HEK293 (cell line): ENCODE results near the gene ZNF573.

ENCODE experiments used
- CTCF ChIA-PET: fragments of 350-600 bp; formaldehyde crosslinking; extraction: SDS; loops from one replicate; lab custom pipeline; 2021; ENCODE audit warnings: antibody characterized with exemption; lab: Yijun Ruan, JAX
- POLR2A ChIA-PET: fragments of 300-600 bp; formaldehyde crosslinking; extraction: SDS; loops from one replicate; lab custom pipeline; 2020; ENCODE audit warnings: antibody characterized with exemption, inconsistent platforms; lab: Yijun Ruan, JAX
- H3K27ac ChIP-seq: fragments of 200-500 bp; sonication (Bioruptor generic); 2 replicates; pipeline ENCODE4 v1.5.1; 2014; ENCODE audit warnings: low read depth, low read length, control low read depth, inconsistent platforms; ENCODE audit errors: extremely low read depth
- H3K36me3 ChIP-seq, 2 experiments: fragments of 200-500 bp in 1 of 2; sonication (Bioruptor generic) in 1 of 2; 1 replicate in 1 of 2; 2 replicates in 1 of 2; pipeline ENCODE4 v1.5.1; 2014 to 2017; ENCODE audit warnings: inconsistent platforms in 2 of 2, low read length in 2 of 2; ENCODE audit not compliant: control insufficient read depth in 2 of 2, insufficient read depth in 1 of 2
- H3K4me1 ChIP-seq: fragments of 200-500 bp; sonication (Bioruptor generic); 2 replicates; pipeline ENCODE4 v1.5.1; 2014; ENCODE audit warnings: mild to moderate bottlenecking, low read length, inconsistent platforms; ENCODE audit not compliant: control insufficient read depth, insufficient read depth
- H3K4me3 ChIP-seq: 2 replicates; pipeline ENCODE4 v1.5.1; 2011; ENCODE audit warnings: low read depth, mild to moderate bottlenecking, control low read depth, low read length, moderate library complexity
- H3K9me3 ChIP-seq: fragments of 200-500 bp; sonication (Bioruptor generic); 2 replicates; pipeline ENCODE4 v1.5.1; 2014; ENCODE audit warnings: low read depth, low read length, inconsistent platforms; ENCODE audit not compliant: control insufficient read depth, insufficient read depth
- PRDM10 ChIP-seq: fragments of 450-650 bp; formaldehyde crosslinking; IDR thresholded peaks from 2 replicates; pipeline ENCODE4 v1.5.1; 2016; ENCODE audit warnings: missing biosample characterization, missing genetic modification characterization
- TRIM28 ChIP-seq: IDR thresholded peaks from 2 replicates; pipeline ENCODE4 v1.6.1; 2011; ENCODE audit warnings: low read length, control low read depth, borderline replicate concordance
- WT1 ChIP-seq: fragments of 450-650 bp; formaldehyde crosslinking; IDR thresholded peaks from 2 replicates; pipeline ENCODE4 v1.5.1; 2016; ENCODE audit warnings: missing biosample characterization, missing genetic modification characterization
- ZBTB10 ChIP-seq: fragments of 450-650 bp; formaldehyde crosslinking; IDR thresholded peaks from 2 replicates; pipeline ENCODE4 v1.5.1; 2016; ENCODE audit warnings: missing biosample characterization, missing genetic modification characterization
- ZBTB17 ChIP-seq: fragments of 450-650 bp; formaldehyde crosslinking; IDR thresholded peaks from 2 replicates; pipeline ENCODE4 v1.5.1; 2016; ENCODE audit warnings: missing biosample characterization, missing genetic modification characterization
- ZBTB20 ChIP-seq: fragments of 450-650 bp; formaldehyde crosslinking; IDR thresholded peaks from 2 replicates; pipeline ENCODE4 v1.5.1; 2016; ENCODE audit warnings: missing biosample characterization, missing genetic modification characterization
- ZBTB26 ChIP-seq: fragments of 450-650 bp; formaldehyde crosslinking; optimal IDR thresholded peaks from 2 replicates; pipeline ENCODE3; 2016; ENCODE audit warnings: missing biosample characterization, mild to moderate bottlenecking, missing genetic modification characterization
- ZBTB6 ChIP-seq: fragments of 450-650 bp; formaldehyde crosslinking; IDR thresholded peaks from 2 replicates; pipeline ENCODE4 v1.5.1; 2017; ENCODE audit warnings: missing biosample characterization, missing genetic modification characterization
- ZNF112 ChIP-seq: fragments of 450-650 bp; formaldehyde crosslinking; IDR thresholded peaks from 2 replicates; pipeline ENCODE4 v1.5.0; 2017; ENCODE audit warnings: missing biosample characterization, missing genetic modification characterization
- ZNF280C ChIP-seq: fragments of 450-650 bp; formaldehyde crosslinking; IDR thresholded peaks from 2 replicates; pipeline ENCODE4 v1.5.1; 2016; ENCODE audit warnings: missing biosample characterization, missing genetic modification characterization
- ZNF335 ChIP-seq: fragments of 450-650 bp; formaldehyde crosslinking; conservative IDR thresholded peaks from 2 replicates; pipeline ENCODE4 v1.5.1; 2016; ENCODE audit warnings: missing biosample characterization, missing genetic modification characterization
- ZNF660 ChIP-seq: fragments of 450-650 bp; IDR thresholded peaks from 2 replicates; pipeline ENCODE4 v1.5.1; 2018; ENCODE audit warnings: missing biosample characterization, mild to moderate bottlenecking, missing genetic modification characterization
- ZNF677 ChIP-seq: fragments of 450-650 bp; IDR thresholded peaks from 2 replicates; pipeline ENCODE4 v1.5.0; 2018; ENCODE audit warnings: missing biosample characterization, mild to moderate bottlenecking, missing genetic modification characterization, moderate library complexity
- ZNF747 ChIP-seq: fragments of 450-650 bp; formaldehyde crosslinking; IDR thresholded peaks from 2 replicates; pipeline ENCODE4 v1.5.1; 2016; ENCODE audit warnings: missing biosample characterization, missing genetic modification characterization

Gene ZNF573

GRCh38 chr19:37691881-37692504, 87.4 kb downstream of the ZNF573 start:
- TF ChIP-seq TRIM28 (no peak), ZNF112 (no peak), ZBTB26 (peak; percentile 19), ZNF660 (tag by site-specific recombination) (no peak), ZNF747 (tag by site-specific recombination) (no peak), ZNF280C (tag by site-specific recombination) (no peak), ZBTB17 (tag by site-specific recombination) (peak; percentile 30; the same call in 1 of the 2 replicates), ZBTB20 (peak; percentile 71), WT1 (tag by site-specific recombination) (peak; percentile 19; the same call in 1 of the 2 replicates), ZBTB10 (tag by site-specific recombination) (0 out of 2 replicates have a peak, but pooled peaks have one; percentile 22), PRDM10 (tag by site-specific recombination) (peak; percentile 41; the same call in 1 of the 2 replicates), ZNF335 (tag by site-specific recombination) (peak; percentile 58), ZNF677 (tag by site-specific recombination) (no peak), ZBTB6 (no peak)
- Histone ChIP-seq H3K9me3 (peaks cover 11% of the 10 kb centered on the region), H3K4me1 (no peaks in the 10 kb centered on the region), H3K27ac (no peak overlapping the region), H3K4me3 (peak overlapping the region; percentile 30), H3K36me3 (peaks cover 0 to 7% of the 10 kb centered on the region in 2 experiments; a peak in 2 of 3 replicates)
- ChIA-PET POLR2A (no interaction called here), CTCF (interaction anchor here (0.6 to 1.0 kb wide), 2 partner anchors 13 to 435 kb away, joined by 3 read pairs; no protein-coding TSS in a partner anchor)
